Neutrophil (primary cell): ENCODE measurements around the gene IRX4.

ENCODE experiments used
- H3K27ac ChIP-seq: fragments of 200-600 bp; sonication (generic); 2 replicates; pipeline ENCODE4 v1.5.1; 2016; ENCODE audit warnings: mild to moderate bottlenecking, moderate library complexity
- H3K27me3 ChIP-seq: fragments of 200-600 bp; sonication (generic); 2 replicates; pipeline ENCODE4 v1.6.0; 2016; ENCODE audit warnings: mild to moderate bottlenecking
- H3K36me3 ChIP-seq: fragments of 200-600 bp; sonication (generic); 2 replicates; pipeline ENCODE4 v1.5.1; 2017
- H3K4me1 ChIP-seq, 2 experiments: fragments of 200-600 bp in 1 of 2; sonication (generic) in 1 of 2; 1 replicate in 1 of 2; 2 replicates in 1 of 2; pipeline versions ENCODE4 v1.5.1 to v1.6.1; 2013 to 2016; ENCODE audit warnings: low read depth in 1 of 2, low read length in 1 of 2, mild to moderate bottlenecking in 1 of 2, moderate library complexity in 1 of 2; ENCODE audit not compliant: control insufficient read depth in 1 of 2, insufficient read depth in 1 of 2
- H3K4me3 ChIP-seq, 2 experiments: fragments of 200-600 bp in 1 of 2; sonication (generic) in 1 of 2; 1 replicate in 1 of 2; 2 replicates in 1 of 2; pipeline ENCODE4 v1.5.1; 2013 to 2016; ENCODE audit warnings: low read depth in 1 of 2, low read length in 1 of 2, mild to moderate bottlenecking in 1 of 2, moderate library complexity in 1 of 2
- H3K9me3 ChIP-seq: fragments of 200-600 bp; sonication (generic); 2 replicates; pipeline ENCODE4 v1.5.1; 2016
- TF ChIP-seq, protein P1 (sequence below): fragments of 200-600 bp; sonication (generic); IDR thresholded peaks from 2 replicates; pipeline ENCODE4 v1.5.1; 2016; ENCODE audit warnings: antibody characterized with exemption

IRX4 gene

GRCh38 chr5:1885868-1886845, 3.4 kb upstream of the IRX4 start:
- TF ChIP-seq, protein P1, sequence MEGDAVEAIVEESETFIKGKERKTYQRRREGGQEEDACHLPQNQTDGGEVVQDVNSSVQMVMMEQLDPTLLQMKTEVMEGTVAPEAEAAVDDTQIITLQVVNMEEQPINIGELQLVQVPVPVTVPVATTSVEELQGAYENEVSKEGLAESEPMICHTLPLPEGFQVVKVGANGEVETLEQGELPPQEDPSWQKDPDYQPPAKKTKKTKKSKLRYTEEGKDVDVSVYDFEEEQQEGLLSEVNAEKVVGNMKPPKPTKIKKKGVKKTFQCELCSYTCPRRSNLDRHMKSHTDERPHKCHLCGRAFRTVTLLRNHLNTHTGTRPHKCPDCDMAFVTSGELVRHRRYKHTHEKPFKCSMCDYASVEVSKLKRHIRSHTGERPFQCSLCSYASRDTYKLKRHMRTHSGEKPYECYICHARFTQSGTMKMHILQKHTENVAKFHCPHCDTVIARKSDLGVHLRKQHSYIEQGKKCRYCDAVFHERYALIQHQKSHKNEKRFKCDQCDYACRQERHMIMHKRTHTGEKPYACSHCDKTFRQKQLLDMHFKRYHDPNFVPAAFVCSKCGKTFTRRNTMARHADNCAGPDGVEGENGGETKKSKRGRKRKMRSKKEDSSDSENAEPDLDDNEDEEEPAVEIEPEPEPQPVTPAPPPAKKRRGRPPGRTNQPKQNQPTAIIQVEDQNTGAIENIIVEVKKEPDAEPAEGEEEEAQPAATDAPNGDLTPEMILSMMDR, result no peak
- Histone ChIP-seq H3K4me3 (no peak overlapping the region), H3K9me3 (no peaks in the 10 kb centered on the region), H3K27me3 (peaks cover 100% of the 10 kb centered on the region), H3K4me1 (no peaks in the 10 kb centered on the region), H3K27ac (no peak overlapping the region), H3K36me3 (no peaks in the 10 kb centered on the region)

GRCh38 chr5:1885404-1885755, 2.7 kb upstream of the IRX4 start:
- Histone ChIP-seq H3K4me1 (no peaks in the 10 kb centered on the region), H3K9me3 (no peaks in the 10 kb centered on the region), H3K36me3 (no peaks in the 10 kb centered on the region), H3K4me3 (no peak overlapping the region), H3K27me3 (peaks cover 100% of the 10 kb centered on the region), H3K27ac (no peak overlapping the region)
- TF ChIP-seq, protein P1, result no peak

DNA sequence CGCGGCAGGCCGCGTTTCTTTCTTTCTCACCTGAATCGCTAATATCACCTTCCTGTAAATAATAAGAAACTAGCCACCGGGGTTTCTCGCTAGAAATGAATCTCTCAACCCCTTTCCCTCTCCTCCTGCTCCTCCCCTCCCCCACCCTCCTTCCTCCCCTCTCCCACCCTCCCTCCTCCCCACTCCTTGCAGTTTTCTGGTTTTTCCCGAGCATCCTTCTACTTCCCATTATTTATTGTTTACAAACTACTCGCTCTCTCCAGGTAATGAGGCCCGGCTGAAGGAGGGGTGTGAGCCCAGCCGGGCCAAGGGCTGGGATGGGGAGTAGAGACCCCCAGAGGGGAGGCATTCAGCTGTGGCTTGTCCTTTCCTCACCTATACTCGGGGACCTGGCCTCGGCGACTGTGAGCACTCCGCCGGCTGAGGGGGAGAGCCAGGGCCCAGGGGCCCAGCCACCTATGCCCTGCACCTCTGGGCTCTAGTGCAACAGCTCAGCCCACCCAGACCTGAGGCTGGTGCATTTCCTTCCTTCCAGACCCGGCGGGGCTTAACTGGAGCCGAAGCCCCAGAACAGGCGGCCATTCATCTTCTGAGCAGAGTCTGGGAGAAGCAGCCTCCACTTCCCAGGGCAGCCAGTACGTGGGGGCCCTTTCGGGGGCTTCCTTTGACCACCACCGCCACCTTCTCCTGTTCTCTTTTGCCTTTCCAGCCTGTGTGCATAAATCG, 2.1 kb upstream of the IRX4 start:
- H3K27me3 ChIP-seq, result peaks cover 100% of the 10 kb centered on the region
- TF ChIP-seq, protein P1, result no peak
- no peaks in the 10 kb centered on the region for H3K36me3 ChIP-seq
- H3K4me1 ChIP-seq, result no peaks in the 10 kb centered on the region
- H3K27ac ChIP-seq, result no peak overlapping the region
- H3K4me3 ChIP-seq, result no peak overlapping the region
- H3K9me3 ChIP-seq, result no peaks in the 10 kb centered on the region

GRCh38 chr5:1883925-1884677, 1.4 kb upstream of the IRX4 start:
- Histone ChIP-seq H3K4me3 (no peak overlapping the region), H3K27ac (no peak overlapping the region), H3K27me3 (peaks cover 100% of the 10 kb centered on the region), H3K36me3 (no peaks in the 10 kb centered on the region), H3K9me3 (no peaks in the 10 kb centered on the region), H3K4me1 (no peaks in the 10 kb centered on the region)
- TF ChIP-seq, protein P1, result no peak

- Histone ChIP-seq H3K4me1 (no peaks in the 10 kb centered on the region), H3K9me3 (no peaks in the 10 kb centered on the region), H3K4me3 (no peak overlapping the region), H3K36me3 (no peaks in the 10 kb centered on the region), H3K27me3 (peaks cover 100% of the 10 kb centered on the region), H3K27ac (no peak overlapping the region)
- TF ChIP-seq, protein P1, result no peak
These were observed 597 bp upstream of the IRX4 start for GRCh38 chr5:1883120-1883924.
